ENCODE measurements around the gene PACS2. TPM values are rescaled to one million over a fixed set of nuclear protein-coding genes. Genes with fewer than 3 reads are reported as not detected.

The PACS2 gene
- total RNA-seq, 2 donors from 2014 or later, result 48.5 to 124 TPM

GRCh38 chr14:105337966-105338741 lies 23.6 kb downstream of the PACS2 start:
- Histone ChIP-seq H3K4me1 (replicated peaks) (no peaks in the 10 kb centered on the region), H3K27me3 (replicated peaks; ENCODE audit: insufficient read depth) (no peaks in the 10 kb centered on the region), H3K4me3 (no peak overlapping the region), H3K27ac (no peak overlapping the region), H3K9me3 (no peaks in the 10 kb centered on the region), H3K36me3 (no peaks in the 10 kb centered on the region)
- TF ChIP-seq CTCF (IDR thresholded peaks at IDR 0.05) (no peak), POLR2A (IDR thresholded peaks at IDR 0.05) (no peak), POLR2AphosphoS5 (IDR thresholded peaks at IDR 0.05) (no peak)
- DNase-seq (ENCODE audit: low spot score), result no peak
- intact Hi-C loops (cut with DNase I), result no loop called here
- WGBS, result 68% methylated on average over 18 of the region's 18 CpGs

DNA sequence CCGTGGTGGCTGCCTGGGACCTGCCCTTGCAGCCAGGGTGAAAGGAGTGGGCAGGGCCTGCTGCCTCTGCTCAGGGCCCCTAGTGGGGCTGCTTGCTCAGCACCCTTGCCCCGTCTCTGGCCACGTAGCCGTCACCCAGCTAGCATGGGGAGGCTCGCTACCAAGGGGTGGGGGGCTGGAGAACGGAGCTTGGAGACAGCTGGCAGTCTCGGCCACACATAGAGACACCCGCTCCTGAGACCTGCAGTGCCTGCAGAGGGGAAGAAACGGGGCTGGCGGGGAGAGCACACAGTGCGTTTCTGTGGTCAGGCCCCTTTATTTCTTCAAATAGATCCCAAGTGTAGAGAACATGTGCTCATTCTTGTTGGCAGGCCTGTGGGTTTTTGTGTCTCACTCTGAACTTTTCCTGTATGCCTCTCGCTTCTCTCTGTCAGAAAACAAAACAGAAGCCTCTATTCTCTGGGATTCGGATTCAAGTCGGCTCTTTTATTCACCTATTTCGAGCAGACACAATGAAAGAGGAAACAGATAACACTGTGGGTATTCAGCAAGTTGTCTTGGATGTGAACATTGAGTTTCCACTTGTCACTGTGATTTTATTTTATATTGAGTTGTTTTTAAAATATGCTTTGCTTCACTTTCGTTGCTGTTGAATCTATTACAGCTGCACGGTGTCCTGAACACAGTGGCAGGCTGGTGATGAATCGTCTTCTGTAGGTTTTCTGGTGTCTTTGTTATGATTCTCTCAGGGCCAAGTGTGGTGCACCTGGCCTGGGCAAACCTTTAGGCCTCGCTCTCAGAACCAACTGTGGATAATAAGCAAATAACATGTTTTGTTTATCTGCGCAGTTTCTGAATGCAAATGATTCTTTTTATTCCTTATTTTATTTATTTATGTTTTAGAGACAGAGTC lies 26.5 kb downstream of the PACS2 start:
- intact Hi-C loops (cut with DNase I), result no loop called here
- Histone ChIP-seq H3K9me3 (no peaks in the 10 kb centered on the region), H3K36me3 (no peaks in the 10 kb centered on the region), H3K4me3 (no peak overlapping the region), H3K27ac (no peak overlapping the region), H3K4me1 (replicated peaks) (no peaks in the 10 kb centered on the region), H3K27me3 (replicated peaks; ENCODE audit: insufficient read depth) (no peaks in the 10 kb centered on the region)
- no peak for DNase-seq (ENCODE audit: low spot score)
- WGBS, result 38% methylated on average over 20 of the region's 20 CpGs
- TF ChIP-seq CTCF (IDR thresholded peaks at IDR 0.05), result no peak
- TF ChIP-seq POLR2AphosphoS5 (IDR thresholded peaks at IDR 0.05), result no peak
- TF ChIP-seq POLR2A (IDR thresholded peaks at IDR 0.05), result no peak

GRCh38 chr14:105343194-105343593 lies 28.6 kb downstream of the PACS2 start:
- TF ChIP-seq POLR2A (IDR thresholded peaks at IDR 0.05), result no peak
- no peak for TF ChIP-seq POLR2AphosphoS5 (IDR thresholded peaks at IDR 0.05)
- TF ChIP-seq CTCF (IDR thresholded peaks at IDR 0.05), result no peak
- H3K36me3 ChIP-seq, result no peaks in the 10 kb centered on the region
- H3K4me1 ChIP-seq (replicated peaks), result no peaks in the 10 kb centered on the region
- no peaks in the 10 kb centered on the region for H3K9me3 ChIP-seq
- DNase-seq (ENCODE audit: low spot score), result no peak
- no peaks in the 10 kb centered on the region for H3K27me3 ChIP-seq (replicated peaks; ENCODE audit: insufficient read depth)
- H3K27ac ChIP-seq, result no peak overlapping the region
- no peak overlapping the region for H3K4me3 ChIP-seq
- intact Hi-C loops (cut with DNase I), result no loop called here
- WGBS, result 67% methylated on average over 7 of the region's 7 CpGs

DNA sequence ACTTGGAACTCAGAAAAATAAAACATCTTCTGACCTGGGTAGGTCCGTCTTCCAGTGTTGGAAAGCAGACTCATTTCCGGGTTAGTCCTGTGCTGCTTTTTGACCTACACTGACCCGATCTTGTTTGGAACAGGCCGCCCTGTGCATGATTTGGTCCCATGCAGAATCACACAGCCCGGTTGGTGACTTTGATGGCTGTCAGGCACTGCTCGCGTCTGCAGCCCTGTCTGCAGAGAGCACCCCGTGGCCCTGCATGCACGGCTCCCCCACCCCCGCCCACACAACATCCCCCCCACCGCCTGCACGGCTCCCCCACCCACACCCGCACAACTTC lies 31.6 kb downstream of the PACS2 start:
- H3K27ac ChIP-seq, result no peak overlapping the region
- TF ChIP-seq POLR2AphosphoS5 (IDR thresholded peaks at IDR 0.05) (no peak), POLR2A (IDR thresholded peaks at IDR 0.05) (no peak), CTCF (IDR thresholded peaks at IDR 0.05) (no peak)
- H3K27me3 ChIP-seq (replicated peaks; ENCODE audit: insufficient read depth), result no peaks in the 10 kb centered on the region
- intact Hi-C loops (cut with DNase I), result no loop called here
- H3K4me1 ChIP-seq (replicated peaks), result no peaks in the 10 kb centered on the region
- H3K4me3 ChIP-seq, result no peak overlapping the region
- WGBS, result 79% methylated on average over 13 of the region's 13 CpGs
- H3K36me3 ChIP-seq, result no peaks in the 10 kb centered on the region
- DNase-seq (ENCODE audit: low spot score), result no peak
- no peaks in the 10 kb centered on the region for H3K9me3 ChIP-seq

All from prostate gland (tissue), 2 donors.